C4-2B (cell line): ENCODE results near the gene BOK.

ENCODE experiments used
- CTCF ChIP-seq: fragments of 450-650 bp; conservative IDR thresholded peaks from 2 replicates; pipeline ENCODE4 v1.5.1; 2017; ENCODE audit warnings: mild to moderate bottlenecking
- ZFX ChIP-seq: fragments of 450-650 bp; IDR thresholded peaks from 2 replicates; pipeline ENCODE4 v1.6.1; 2017

DNA sequence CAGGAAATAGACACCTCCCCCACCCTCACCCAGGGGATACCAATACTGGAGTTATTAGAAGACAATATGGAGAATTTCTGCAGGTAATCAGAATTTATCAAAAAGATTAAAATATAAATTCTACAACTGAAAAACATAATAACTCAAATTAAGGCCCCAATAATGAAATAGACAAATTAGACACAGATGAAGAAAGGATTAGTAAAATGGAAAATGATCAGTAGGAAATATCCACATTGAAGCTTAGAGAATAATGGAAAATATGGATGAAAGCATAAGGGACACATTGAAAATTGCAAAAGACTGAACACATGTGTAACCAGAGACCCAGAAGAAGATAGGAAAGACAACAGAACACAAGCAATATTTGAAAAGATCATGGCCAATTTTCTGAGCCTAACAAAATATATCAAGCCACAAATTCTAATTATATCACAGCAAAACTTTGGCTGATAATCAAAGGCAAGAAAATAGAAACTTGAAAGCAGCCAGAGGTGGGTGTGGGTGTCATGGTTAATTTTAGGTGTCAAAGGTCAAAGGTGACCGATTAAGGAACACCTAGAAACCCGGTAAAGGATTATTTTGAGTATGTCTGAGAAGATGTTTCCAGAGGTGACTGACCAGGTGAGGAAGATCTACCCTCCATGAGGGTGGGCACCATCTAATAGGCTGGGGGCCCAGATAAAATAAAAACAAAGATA is 28.2 kb downstream of the BOK start:
- no peak for TF ChIP-seq CTCF
- no peak for TF ChIP-seq ZFX
